IMR-90 (cell line): ENCODE measurements around the gene BRAF. TPM values are rescaled to one million over a fixed set of nuclear protein-coding genes. Genes with fewer than 3 reads are reported as not detected.

Source experiments
- ATAC-seq: fragments of 200-7000 bp; cut with Tn5 transposase; 2 replicates; pipeline ENCODE4 v1.9.1; 2020; ENCODE audit warnings: low read depth, mild to moderate bottlenecking, moderate library complexity
- BruUV-seq: library from RNA; stranded (reverse); fragments of 400-500 nt; replicated peaks from 2 replicates; lab custom pipeline; 2021; lab: Mats Ljungman, UMichigan
- CTCF ChIA-PET: fragments of 300-600 bp; formaldehyde crosslinking; extraction: SDS; loops from one replicate; lab custom pipeline; 2021; ENCODE audit warnings: antibody characterized with exemption; lab: Yijun Ruan, JAX
- POLR2A ChIA-PET: fragments of 300-600 bp; sonication (Branson Sonifier 250); formaldehyde crosslinking; loops from one replicate; lab custom pipeline; 2022; ENCODE audit warnings: antibody characterized with exemption; ENCODE audit not compliant: unreplicated experiment; lab: Charles Lee
- DNase-seq: peaks from one replicate; pipeline ENCODE4 v3.0.0; 2013
- H2AFZ ChIP-seq: replicated peaks from 2 replicates; pipeline ENCODE3; 2013; ENCODE audit warnings: low read length, mild to moderate bottlenecking; ENCODE audit not compliant: poor library complexity
- H2AK5ac ChIP-seq: 2 replicates; pipeline ENCODE4 v1.6.1; 2013; ENCODE audit warnings: low read depth, low read length, inconsistent platforms
- H2AK9ac ChIP-seq: replicated peaks from 2 replicates; pipeline ENCODE3; 2013; ENCODE audit warnings: mild to moderate bottlenecking, low read depth, low read length, moderate library complexity; ENCODE audit not compliant: poor library complexity
- H2BK120ac ChIP-seq: 2 replicates; pipeline ENCODE4 v1.6.1; 2013; ENCODE audit warnings: low read depth, low read length, inconsistent platforms
- H2BK15ac ChIP-seq: 3 replicates; pipeline ENCODE4 v1.6.1; 2013; ENCODE audit warnings: low read depth, low read length, inconsistent platforms
- H2BK20ac ChIP-seq: 2 replicates; pipeline ENCODE4 v1.6.1; 2013; ENCODE audit warnings: low read depth, mild to moderate bottlenecking, inconsistent platforms, low read length, moderate library complexity
- H2BK5ac ChIP-seq: 2 replicates; pipeline ENCODE4 v1.6.1; 2013; ENCODE audit warnings: mild to moderate bottlenecking, low read depth, low read length, inconsistent platforms; ENCODE audit not compliant: poor library complexity, severe bottlenecking
- H3K14ac ChIP-seq: replicated peaks from 2 replicates; pipeline ENCODE4 v1.6.1; 2013; ENCODE audit warnings: low read depth, low read length, inconsistent platforms
- H3K18ac ChIP-seq: 2 replicates; pipeline ENCODE4 v1.6.1; 2013; ENCODE audit warnings: low read depth, low read length, control low read depth
- H3K23ac ChIP-seq: 2 replicates; pipeline ENCODE4 v1.6.1; 2013; ENCODE audit warnings: low read depth, low read length, inconsistent platforms
- H3K27ac ChIP-seq: 2 replicates; pipeline ENCODE4 v1.5.1; 2013; ENCODE audit warnings: mild to moderate bottlenecking, control low read depth, low read length; ENCODE audit not compliant: insufficient read depth
- H3K27me3 ChIP-seq: 2 replicates; pipeline ENCODE4 v1.6.1; 2013; ENCODE audit warnings: low read length; ENCODE audit not compliant: control insufficient read depth, insufficient read depth
- H3K36me3 ChIP-seq: 2 replicates; pipeline ENCODE4 v1.6.1; 2013; ENCODE audit warnings: low read length, mixed read lengths; ENCODE audit not compliant: control insufficient read depth, insufficient read depth
- H3K4ac ChIP-seq: 2 replicates; pipeline ENCODE4 v1.6.1; 2013; ENCODE audit warnings: low read depth, low read length, inconsistent platforms
- H3K4me1 ChIP-seq: 2 replicates; pipeline ENCODE4 v1.6.1; 2013; ENCODE audit warnings: low read length, mixed read lengths; ENCODE audit not compliant: control insufficient read depth, insufficient read depth
- H3K4me2 ChIP-seq: 2 replicates; pipeline ENCODE4 v1.6.1; 2013; ENCODE audit warnings: low read depth, mild to moderate bottlenecking, control low read depth, low read length, moderate library complexity
- H3K4me3 ChIP-seq: 2 replicates; pipeline ENCODE4 v1.5.1; 2013; ENCODE audit warnings: low read depth, mild to moderate bottlenecking, control low read depth, low read length, moderate library complexity; ENCODE audit not compliant: insufficient read depth
- H3K56ac ChIP-seq: 2 replicates; pipeline ENCODE4 v1.6.1; 2013; ENCODE audit warnings: low read length, inconsistent platforms; ENCODE audit not compliant: insufficient read depth; ENCODE audit errors: extremely low read depth
- H3K79me1 ChIP-seq, 2 experiments: 2 replicates each; pipeline ENCODE4 v1.6.1; 2013; ENCODE audit warnings: low read length in 2 of 2, inconsistent platforms in 1 of 2, low read depth in 1 of 2
- H3K9ac ChIP-seq: 2 replicates; pipeline ENCODE4 v1.6.1; 2013; ENCODE audit warnings: low read depth, low read length, control low read depth
- H3K9me1 ChIP-seq: 2 replicates; pipeline ENCODE4 v1.6.1; 2013; ENCODE audit warnings: low read length, inconsistent platforms; ENCODE audit not compliant: insufficient read depth
- H3K9me3 ChIP-seq: 2 replicates; pipeline ENCODE4 v1.6.1; 2013; ENCODE audit warnings: low read length; ENCODE audit not compliant: control insufficient read depth, insufficient read depth
- H4K20me1 ChIP-seq: 2 replicates; pipeline ENCODE4 v1.6.1; 2013; ENCODE audit warnings: low read length, inconsistent platforms; ENCODE audit not compliant: insufficient read depth
- H4K5ac ChIP-seq: 2 replicates; pipeline ENCODE4 v1.6.1; 2013; ENCODE audit warnings: mild to moderate bottlenecking, low read depth, low read length, control low read depth
- H4K8ac ChIP-seq, 2 experiments: 2 replicates each; pipeline ENCODE4 v1.6.1; 2013; ENCODE audit warnings: low read depth in 2 of 2, low read length in 2 of 2, control low read depth in 1 of 2, inconsistent platforms in 1 of 2
- H4K91ac ChIP-seq: 2 replicates; pipeline ENCODE4 v1.6.1; 2013; ENCODE audit warnings: low read depth, low read length, inconsistent platforms; ENCODE audit not compliant: insufficient read depth
- CHD1 ChIP-seq: IDR thresholded peaks from 2 replicates; pipeline ENCODE4 v1.6.1; 2012; ENCODE audit warnings: low read depth, low read length, improper control_type of control experiment
- CTCF ChIP-seq: conservative IDR thresholded peaks from 2 replicates; pipeline ENCODE4 v1.5.1; 2012; ENCODE audit warnings: mild to moderate bottlenecking, low read depth, low read length, improper control_type of control experiment
- ELK1 ChIP-seq: fragments of 150-350 bp; IDR thresholded peaks from 2 replicates; pipeline ENCODE4 v1.6.1; 2016; ENCODE audit warnings: low read depth, mild to moderate bottlenecking, low read length, moderate library complexity, borderline replicate concordance
- FOS ChIP-seq: fragments of 150-350 bp; IDR thresholded peaks from 2 replicates; pipeline ENCODE4 v1.6.1; 2016; ENCODE audit warnings: low read depth, low read length
- MAFK ChIP-seq: IDR thresholded peaks from 2 replicates; pipeline ENCODE4 v1.6.1; 2012; ENCODE audit warnings: low read depth, low read length, improper control_type of control experiment
- NFE2L2 ChIP-seq: fragments of 150-350 bp; IDR thresholded peaks from 2 replicates; pipeline ENCODE4 v1.6.1; 2016; ENCODE audit warnings: low read depth, mild to moderate bottlenecking, low read length
- POLR2A ChIP-seq: IDR thresholded peaks from 2 replicates; pipeline ENCODE4 v1.6.1; 2012; ENCODE audit warnings: mild to moderate bottlenecking, low read depth, low read length
- RAD21 ChIP-seq: IDR thresholded peaks from 2 replicates; pipeline ENCODE4 v1.6.1; 2012; ENCODE audit warnings: low read length, improper control_type of control experiment
- RCOR1 ChIP-seq: IDR thresholded peaks from 2 replicates; pipeline ENCODE4 v1.6.1; 2012; ENCODE audit warnings: mild to moderate bottlenecking, low read length, improper control_type of control experiment; ENCODE audit not compliant: insufficient replicate concordance
- RFX5 ChIP-seq: IDR thresholded peaks from 2 replicates; pipeline ENCODE4 v1.8.0; 2012; ENCODE audit warnings: low read depth, mild to moderate bottlenecking, low read length, moderate library complexity
- USF2 ChIP-seq: fragments of 150-350 bp; IDR thresholded peaks from 2 replicates; pipeline ENCODE4 v1.6.1; 2017; ENCODE audit warnings: mild to moderate bottlenecking, antibody characterized with exemption, low read length, low read depth
- WGBS, 2 experiments: methylation state at CpG; one replicate each; pipeline versions ENCODE4 v1.1.5 to v1.1.7; 2013; ENCODE audit warnings: missing lambda C conversion rate in 2 of 2; ENCODE audit not compliant: insufficient read length in 1 of 2; ENCODE audit errors: extremely low coverage in 2 of 2; 5-methylcytosine and 5-hydroxymethylcytosine counted together
- dilution Hi-C: fragments of 300-500 bp; cut with HindIII; formaldehyde crosslinking; loops from one replicate; pipeline ENCODE4 v1.14.3; 2018; ENCODE audit warnings: low sequenced_read_pairs; ENCODE audit not compliant: unreplicated experiment
- in situ Hi-C: fragments of 300-500 bp; cut with MboI; formaldehyde crosslinking; loops from 3 replicates; pipeline ENCODE4 v1.14.3; 2019; ENCODE audit warnings: low sequenced_read_pairs, inconsistent platforms, mixed read lengths
- intact Hi-C: fragments of 100-400 bp; cut with micrococcal nuclease; formaldehyde crosslinking; loops from 2 replicates; pipeline ENCODE4 v1.10.0; 2022
- polyA plus RNA-seq, 3 experiments: library from polyadenylated mRNA; depleted of rRNA; stranded (reverse); fragments of >200 nt; gene quantifications; 2 replicates each; pipeline ENCODE4 v1.2.3, GENCODE V29; 2012; ENCODE audit warnings: low replicate concordance in 1 of 3
- total RNA-seq: library from RNA; depleted of rRNA; stranded (reverse); fragments of >200 nt; gene quantifications from 2 replicates; pipeline ENCODE4 v1.2.3, GENCODE V29; 2012

Gene BRAF
- total and polyA plus RNA-seq, 2 of the 4 experiments (the other 2 are of a cell fraction): 5.7 to 12.9 TPM

- Histone ChIP-seq H3K14ac (no peak overlapping the region), H3K9ac (no peak overlapping the region), H2BK5ac (no peak overlapping the region), H4K5ac (no peak overlapping the region), H2BK120ac (no peak overlapping the region), H2BK20ac (no peak overlapping the region), H3K4me2 (no peak overlapping the region), H2AK9ac (no peak overlapping the region), H3K27ac (no peak overlapping the region), H3K4ac (no peak overlapping the region), H4K8ac (no peak overlapping the region), H4K20me1 (peaks cover 49% of the 10 kb centered on the region), H3K4me3 (no peak overlapping the region), H4K91ac (no peak overlapping the region), H3K18ac (no peak overlapping the region), H2BK15ac (no peak overlapping the region), H3K36me3 (no peaks in the 10 kb centered on the region), H3K56ac (no peak overlapping the region), H2AFZ (no peak overlapping the region), H3K27me3 (no peaks in the 10 kb centered on the region), H2AK5ac (no peak overlapping the region), H3K9me1 (no peaks in the 10 kb centered on the region), H3K79me1 (peaks cover 17 to 36% of the 10 kb centered on the region in 2 experiments), H3K9me3 (no peaks in the 10 kb centered on the region), H3K4me1 (no peaks in the 10 kb centered on the region), H3K23ac (no peak overlapping the region; the same call in 1 of the 2 replicates)
- dilution Hi-C loops: no loop called here
- BruUV-seq: no TSS peak
- ChIA-PET CTCF (no interaction called here), POLR2A (no interaction called here)
- ATAC-seq (no peak), DNase-seq (no peak)
- intact Hi-C loops: no loop called here
- in situ Hi-C loops: no loop called here
- TF ChIP-seq RFX5 (no peak), RCOR1 (no peak), POLR2A (no peak), CHD1 (no peak), FOS (no peak), RAD21 (no peak), CTCF (no peak), ELK1 (no peak), USF2 (no peak), NFE2L2 (no peak), MAFK (no peak)
- no CpG with 5 or more reads among the region's 1 CpG for WGBS, 2 experiments
Measured at GRCh38 chr7:140917258-140917657, 7.5 kb downstream of the BRAF start.
